Measurements from ENCODE around the gene B4GALNT1. TPM values are rescaled to one million over a fixed set of nuclear protein-coding genes. Genes with fewer than 3 reads are reported as not detected.

The B4GALNT1 gene
- total RNA-seq, 2 donors from 2014 or later, result 0.78 TPM; not detected in 1

DNA sequence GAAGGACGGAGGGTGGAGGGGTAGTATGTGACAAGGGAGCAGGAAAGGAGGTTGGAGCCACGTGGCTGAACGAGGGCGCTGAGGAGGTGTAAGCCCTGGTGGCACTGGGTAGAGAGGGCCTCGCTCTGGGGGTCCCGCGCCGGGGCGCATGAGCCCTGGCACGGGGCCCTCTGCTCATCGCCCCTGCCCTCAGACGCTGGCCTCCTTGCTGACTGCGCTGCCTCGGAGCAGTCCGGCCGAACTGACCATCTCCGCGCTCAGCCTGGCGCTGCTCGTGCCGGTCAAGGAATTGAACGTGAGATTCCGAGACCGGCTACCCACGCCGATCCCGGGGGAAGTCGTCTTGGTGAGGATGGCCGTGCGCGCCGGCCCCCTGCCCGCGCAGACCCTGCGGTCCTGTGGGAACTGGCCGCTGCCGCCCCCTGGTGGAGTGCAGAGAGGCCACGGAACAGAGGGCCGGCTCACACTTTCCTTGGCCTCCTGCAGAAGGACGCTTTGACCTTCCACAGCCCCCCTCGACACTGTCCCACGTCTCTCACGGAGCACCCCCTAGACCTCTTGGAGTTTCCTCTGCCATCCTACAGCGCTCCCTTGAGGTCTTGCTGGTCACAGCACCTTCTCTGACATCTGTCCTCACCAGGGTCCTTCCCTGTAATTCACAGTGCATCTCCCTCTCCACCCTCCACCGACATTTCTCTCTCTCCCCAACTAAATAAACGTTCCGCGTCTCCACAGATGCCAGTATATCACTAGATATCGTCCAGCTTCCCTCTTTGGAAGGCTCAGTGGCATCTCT, 11.3 kb downstream of the B4GALNT1 start:
- DNase-seq (peak; percentile 50 to 73 (median 68)), ATAC-seq (peak; percentile 77)
- peaks cover 0 to 23% of the 10 kb centered on the region in 2 donors for H3K27me3 ChIP-seq
- TF ChIP-seq, protein P1, sequence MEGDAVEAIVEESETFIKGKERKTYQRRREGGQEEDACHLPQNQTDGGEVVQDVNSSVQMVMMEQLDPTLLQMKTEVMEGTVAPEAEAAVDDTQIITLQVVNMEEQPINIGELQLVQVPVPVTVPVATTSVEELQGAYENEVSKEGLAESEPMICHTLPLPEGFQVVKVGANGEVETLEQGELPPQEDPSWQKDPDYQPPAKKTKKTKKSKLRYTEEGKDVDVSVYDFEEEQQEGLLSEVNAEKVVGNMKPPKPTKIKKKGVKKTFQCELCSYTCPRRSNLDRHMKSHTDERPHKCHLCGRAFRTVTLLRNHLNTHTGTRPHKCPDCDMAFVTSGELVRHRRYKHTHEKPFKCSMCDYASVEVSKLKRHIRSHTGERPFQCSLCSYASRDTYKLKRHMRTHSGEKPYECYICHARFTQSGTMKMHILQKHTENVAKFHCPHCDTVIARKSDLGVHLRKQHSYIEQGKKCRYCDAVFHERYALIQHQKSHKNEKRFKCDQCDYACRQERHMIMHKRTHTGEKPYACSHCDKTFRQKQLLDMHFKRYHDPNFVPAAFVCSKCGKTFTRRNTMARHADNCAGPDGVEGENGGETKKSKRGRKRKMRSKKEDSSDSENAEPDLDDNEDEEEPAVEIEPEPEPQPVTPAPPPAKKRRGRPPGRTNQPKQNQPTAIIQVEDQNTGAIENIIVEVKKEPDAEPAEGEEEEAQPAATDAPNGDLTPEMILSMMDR (IDR thresholded peaks at IDR 0.05), result peak; percentile 80 to 90 (median 87)
- no peak for TF ChIP-seq POLR2A (IDR thresholded peaks at IDR 0.05)
- H3K9me3 ChIP-seq, result no peaks in the 10 kb centered on the region
- H3K36me3 ChIP-seq (replicated peaks in 1 of 2; ENCODE audit: insufficient read depth in 1 of 2, low read depth in 2 of 2), result no peaks in the 10 kb centered on the region
- no peak overlapping the region for H3K4me3 ChIP-seq
- peaks cover 21% of the 10 kb centered on the region for H3K4me1 ChIP-seq
- intact Hi-C loops (cut with DNase I), result loop anchor here (2.0 kb wide), 1 partner anchor 41 kb away; no protein-coding TSS in a partner anchor
- H3K27ac ChIP-seq, result no peak overlapping the region
- WGBS, 2 donors, result 1% methylated on average over 23 to 48 of the region's 49 CpGs

DNA sequence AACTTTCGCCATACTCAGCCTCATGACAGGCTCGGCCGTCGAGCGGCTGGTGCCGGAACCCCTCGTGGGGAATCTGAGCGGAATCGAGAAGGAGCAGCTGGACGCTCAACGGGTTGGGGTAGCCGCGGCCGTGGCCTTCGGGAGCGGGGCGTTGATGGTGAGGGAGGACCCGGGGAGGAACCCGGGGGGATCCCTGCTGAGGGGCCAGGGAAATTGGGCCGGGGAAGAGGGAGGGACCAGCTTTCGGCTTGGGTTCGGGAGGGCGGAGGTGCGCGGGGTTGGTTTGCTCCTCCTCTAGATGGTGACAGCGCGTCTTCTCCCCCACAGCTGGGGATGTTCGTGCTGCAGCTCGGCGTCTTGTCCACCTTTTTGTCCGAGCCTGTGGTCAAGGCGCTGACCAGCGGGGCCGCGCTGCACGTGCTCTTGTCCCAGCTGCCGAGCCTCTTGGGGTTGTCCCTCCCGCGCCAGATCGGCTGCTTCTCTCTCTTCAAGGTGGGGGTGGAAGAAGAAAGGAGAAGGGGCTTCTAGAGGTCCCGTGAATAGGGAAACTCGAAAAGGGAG, 12.0 kb downstream of the B4GALNT1 start:
- 0 to 2% methylated on average over 7 to 35 of the region's 42 CpGs for WGBS, 2 donors

DNA sequence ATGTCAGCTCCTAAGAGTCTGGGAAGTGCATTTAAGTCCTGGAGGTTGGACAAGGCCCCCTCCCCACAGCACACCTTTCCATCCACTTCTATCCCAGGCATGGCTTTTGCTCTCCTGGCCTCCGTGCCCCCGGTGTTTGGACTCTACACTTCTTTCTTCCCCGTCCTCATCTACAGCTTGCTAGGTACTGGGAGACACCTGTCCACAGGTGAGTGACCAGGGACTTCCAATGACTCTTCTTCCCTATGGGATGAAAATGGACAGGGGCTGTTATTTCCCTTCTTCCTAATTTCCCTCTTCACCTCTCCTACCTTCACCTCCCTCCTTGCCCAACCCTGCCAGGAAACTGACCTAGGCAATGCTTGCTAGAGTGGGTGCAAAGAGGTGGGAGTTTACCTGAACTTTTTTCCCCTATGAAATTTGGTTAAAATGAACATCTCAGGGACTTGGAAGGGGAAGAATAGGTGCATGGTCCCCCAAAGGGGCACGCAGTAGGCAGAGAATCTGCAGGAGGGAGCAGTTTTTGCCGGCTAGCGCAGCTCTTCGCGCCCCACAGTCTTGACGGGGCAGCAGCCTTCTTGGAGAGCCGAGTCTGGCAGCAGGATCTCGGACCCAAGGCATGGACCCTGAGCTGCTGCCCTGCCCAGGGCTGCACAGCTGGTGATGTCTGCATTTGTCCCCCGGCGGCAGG, 12.6 kb downstream of the B4GALNT1 start:
- intact Hi-C loops (cut with DNase I), result no loop called here
- WGBS, 2 donors, result 15 to 20% methylated on average over 11 to 13 of the region's 13 CpGs

More for the DNA sequence above, 12.0 kb downstream of the B4GALNT1 start:
- Histone ChIP-seq H3K27me3 (peaks cover 0 to 17% of the 10 kb centered on the region in 2 donors), H3K4me3 (no peak overlapping the region), H3K27ac (no peak overlapping the region), H3K9me3 (no peaks in the 10 kb centered on the region), H3K4me1 (peaks cover 21% of the 10 kb centered on the region), H3K36me3 (replicated peaks in 1 of 2; ENCODE audit: insufficient read depth in 1 of 2, low read depth in 2 of 2) (no peaks in the 10 kb centered on the region)
- peak in 1 of 4 donors; percentile 23 for DNase-seq
- TF ChIP-seq, protein P1 (IDR thresholded peaks at IDR 0.05), result no peak
- TF ChIP-seq POLR2A (IDR thresholded peaks at IDR 0.05), result no peak
- peak; percentile 9 for ATAC-seq
- intact Hi-C loops (cut with DNase I), result no loop called here

DNA sequence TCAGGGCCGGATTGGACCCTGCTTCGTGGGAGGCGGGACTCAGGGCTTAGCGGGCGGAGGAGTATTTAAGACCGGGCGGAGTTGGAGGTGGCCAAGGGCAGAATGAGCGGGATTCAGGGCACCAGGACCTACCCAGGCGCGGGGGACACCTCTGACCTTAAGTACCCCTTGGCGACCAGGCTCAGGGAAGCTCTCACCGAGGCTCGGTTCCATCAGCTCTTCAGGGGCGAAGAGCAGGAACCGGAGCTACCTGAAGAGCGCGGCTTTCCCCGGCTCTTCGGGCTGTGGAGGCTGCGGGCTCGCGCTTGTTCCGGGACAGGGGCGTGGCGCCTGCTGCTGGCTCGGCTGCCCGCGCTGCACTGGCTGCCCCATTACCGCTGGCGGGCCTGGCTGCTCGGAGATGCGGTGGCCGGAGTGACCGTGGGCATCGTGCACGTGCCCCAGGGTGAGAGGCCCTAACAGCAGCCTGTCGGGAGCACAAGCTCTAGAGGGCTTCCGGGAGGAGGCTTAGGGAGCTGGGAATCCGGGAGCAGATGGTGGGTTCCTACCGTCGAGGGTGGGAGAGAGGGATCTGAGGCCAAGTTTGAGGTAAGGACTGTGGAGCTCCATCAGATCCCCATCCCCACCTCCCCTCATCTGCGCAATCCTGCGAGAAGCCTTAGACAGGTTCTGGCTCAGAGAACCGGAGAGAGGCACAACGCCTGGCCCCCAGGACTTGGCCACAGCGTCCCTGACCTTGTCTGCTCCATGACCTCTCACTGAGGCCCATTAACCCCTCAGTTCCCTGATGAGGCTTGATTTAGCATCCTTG, 13.4 kb downstream of the B4GALNT1 start:
- WGBS, 2 donors, result 12 to 17% methylated on average over 31 to 46 of the region's 46 CpGs
- intact Hi-C loops (cut with DNase I), result no loop called here
- peaks cover 0 to 17% of the 10 kb centered on the region in 2 donors for H3K27me3 ChIP-seq
- peaks cover 21% of the 10 kb centered on the region for H3K4me1 ChIP-seq
- no peak overlapping the region for H3K27ac ChIP-seq
- H3K4me3 ChIP-seq, result no peak overlapping the region
- peak; percentile 47 for ATAC-seq
- peak in 2 of 4 donors; percentile 51 to 53 for DNase-seq
- no peaks in the 10 kb centered on the region for H3K9me3 ChIP-seq
- TF ChIP-seq, protein P1 (IDR thresholded peaks at IDR 0.05), result no peak
- TF ChIP-seq POLR2A (IDR thresholded peaks at IDR 0.05), result no peak
- no peaks in the 10 kb centered on the region for H3K36me3 ChIP-seq (replicated peaks in 1 of 2; ENCODE audit: insufficient read depth in 1 of 2, low read depth in 2 of 2)

More for the DNA sequence above, 12.6 kb downstream of the B4GALNT1 start:
- no peak overlapping the region for H3K4me3 ChIP-seq
- no peaks in the 10 kb centered on the region for H3K36me3 ChIP-seq (replicated peaks in 1 of 2; ENCODE audit: insufficient read depth in 1 of 2, low read depth in 2 of 2)
- TF ChIP-seq, protein P1 (IDR thresholded peaks at IDR 0.05), result no peak
- TF ChIP-seq POLR2A (IDR thresholded peaks at IDR 0.05), result no peak
- H3K4me1 ChIP-seq, result peaks cover 21% of the 10 kb centered on the region
- ATAC-seq, result no peak
- H3K9me3 ChIP-seq, result no peaks in the 10 kb centered on the region
- peaks cover 0 to 17% of the 10 kb centered on the region in 2 donors for H3K27me3 ChIP-seq
- DNase-seq, result no peak
- no peak overlapping the region for H3K27ac ChIP-seq

All from body of pancreas (tissue), 4 donors.